Measurements from ENCODE around the gene OR52E5.

Gene OR52E5

DNA sequence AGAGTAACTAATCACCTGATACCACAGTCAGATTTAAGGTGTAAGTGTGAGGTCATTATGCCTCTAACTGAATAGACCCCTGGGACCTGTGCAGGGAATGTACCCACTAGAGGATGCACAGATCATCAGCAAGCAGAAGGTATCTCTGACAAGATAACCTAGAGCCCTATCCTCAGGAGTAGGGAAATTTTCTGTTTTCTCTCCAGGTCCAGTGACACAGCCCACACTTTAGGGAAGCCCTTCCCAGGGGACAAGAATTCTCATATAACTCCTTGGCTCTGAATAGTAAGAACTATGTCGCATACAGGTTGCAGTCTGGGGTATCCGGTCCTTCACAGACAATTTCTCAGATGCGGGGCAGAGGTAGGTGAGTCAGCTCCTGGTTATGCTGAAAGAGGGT, at the start of gene OR52E5:
TSS of gene OR52E5 (plus strand) at position 301 of the 400 bp plus-strand sequence. CDS start 7,569 bp downstream, outside the sequence.
- no peak for DNase-seq

DNA sequence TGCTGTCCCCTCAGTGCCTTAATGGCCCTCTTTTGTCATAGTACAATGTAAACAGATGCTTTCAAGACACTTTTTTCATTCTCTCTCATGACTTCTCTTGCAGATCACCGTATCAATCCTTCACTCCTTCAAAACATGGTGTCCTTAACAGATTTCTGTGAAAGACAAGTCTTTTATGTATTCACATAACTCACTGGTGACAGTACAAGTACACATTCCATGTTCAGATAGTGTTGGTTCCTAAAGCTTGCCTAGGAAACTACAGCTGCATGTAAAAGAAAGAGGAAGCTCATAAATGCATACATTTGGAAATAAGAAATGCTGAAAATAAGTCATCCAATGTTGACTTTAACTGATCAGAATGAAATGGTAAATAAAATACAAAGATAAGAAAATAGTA, 46.3 kb upstream of the OR52E5 start:
- DNase-seq: no peak

DNA sequence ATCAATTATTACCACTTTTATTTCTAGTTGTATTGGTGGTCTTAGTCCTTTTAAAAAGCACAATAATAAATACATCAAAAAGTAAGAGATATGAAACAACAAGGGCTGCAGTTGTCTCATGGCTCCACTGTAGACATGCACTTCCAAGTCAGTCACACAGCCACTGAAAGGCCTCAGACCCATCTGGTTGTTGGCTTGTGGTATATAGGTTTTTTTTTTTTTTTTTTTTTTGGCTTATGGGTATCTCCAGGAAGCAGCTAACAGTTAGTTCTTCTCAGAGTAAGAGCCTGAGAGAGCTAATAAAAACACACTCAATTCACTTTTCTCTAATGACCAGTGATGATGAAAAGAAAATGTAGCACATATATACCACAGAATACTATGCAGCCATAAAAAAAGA, 45.3 kb upstream of the OR52E5 start:
- DNase-seq: no peak

DNA sequence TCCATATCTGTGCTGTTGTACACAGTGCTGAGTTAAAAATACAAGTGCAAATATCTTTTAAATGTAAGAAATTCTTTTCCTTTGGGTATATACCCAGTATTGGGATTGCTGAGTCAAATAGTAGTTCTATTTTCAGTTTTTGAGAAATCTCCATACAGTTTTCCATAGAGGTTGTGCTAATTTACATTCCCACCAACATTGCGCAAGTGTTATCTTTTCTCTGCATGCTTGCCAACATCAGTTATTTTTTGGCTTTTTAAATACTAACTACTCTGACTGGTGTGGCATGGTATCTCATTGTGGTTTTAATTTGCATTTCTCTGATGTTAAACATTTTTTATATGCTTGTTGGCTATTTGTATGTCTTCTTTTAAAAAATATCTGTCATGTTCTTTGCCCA, 42.0 kb upstream of the OR52E5 start:
- DNase-seq: no peak

DNA sequence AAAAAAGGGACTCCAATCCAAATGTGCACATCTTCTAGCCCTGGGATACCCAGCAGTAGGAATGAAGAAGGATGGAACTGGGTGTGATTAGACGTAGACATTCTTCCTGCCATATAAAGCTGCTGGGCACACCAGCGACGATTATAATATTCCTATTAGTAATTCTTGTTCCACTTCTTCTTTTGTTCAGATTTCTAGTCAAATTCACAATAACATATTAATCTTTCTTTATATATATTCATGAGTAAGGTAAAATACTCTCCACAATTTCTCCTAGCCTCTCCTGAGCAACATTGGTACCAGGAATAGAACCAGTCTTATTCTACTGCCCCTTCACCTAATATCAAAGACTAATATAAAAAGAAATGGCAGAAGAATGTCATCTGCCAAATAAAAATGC, 35.4 kb upstream of the OR52E5 start, which contains the start of gene OR52E8:
TSS of gene OR52E8 (minus strand) at position 101 of the 400 bp plus-strand sequence. CDS start at position 101, 0 bp downstream.
- DNase-seq: no peak

DNA sequence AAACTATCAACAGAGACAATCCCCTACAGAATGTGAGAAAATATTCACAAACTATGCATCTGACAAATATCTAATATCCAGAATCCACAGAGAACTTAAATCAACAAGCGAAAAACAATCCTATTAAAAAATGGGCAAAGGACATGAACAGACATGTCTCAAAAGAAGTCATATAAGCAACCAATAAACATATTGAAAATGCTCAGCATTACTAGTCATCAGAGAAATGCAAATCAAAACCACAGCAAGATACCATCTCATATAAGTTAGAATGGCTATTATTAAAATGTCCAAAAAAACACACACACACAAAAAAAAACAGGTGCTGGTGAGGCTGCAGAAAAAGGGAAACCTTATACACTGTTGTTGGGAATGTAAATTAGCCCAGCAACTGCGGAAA, 27.2 kb upstream of the OR52E5 start:
- DNase-seq: no peak

DNA sequence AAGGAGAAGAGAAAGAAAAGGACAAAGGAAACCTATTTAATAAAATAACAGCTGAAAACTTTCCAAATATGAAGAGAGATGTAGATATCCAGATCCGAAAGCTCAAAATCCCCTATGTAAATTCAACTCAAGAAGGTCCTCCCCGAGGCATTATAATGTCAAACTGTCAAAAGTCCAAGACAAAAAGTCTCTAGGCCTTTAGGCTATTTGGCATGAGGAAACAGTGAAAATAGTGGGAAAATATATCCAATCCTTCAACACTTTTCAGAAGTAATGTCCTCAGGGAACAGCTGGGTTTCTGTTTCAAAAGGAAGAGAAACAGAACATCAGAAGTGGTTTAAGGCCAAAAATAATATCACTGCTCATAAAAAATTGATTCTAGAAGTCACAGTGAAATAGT, 14.4 kb upstream of the OR52E5 start:
- DNase-seq: no peak

DNA sequence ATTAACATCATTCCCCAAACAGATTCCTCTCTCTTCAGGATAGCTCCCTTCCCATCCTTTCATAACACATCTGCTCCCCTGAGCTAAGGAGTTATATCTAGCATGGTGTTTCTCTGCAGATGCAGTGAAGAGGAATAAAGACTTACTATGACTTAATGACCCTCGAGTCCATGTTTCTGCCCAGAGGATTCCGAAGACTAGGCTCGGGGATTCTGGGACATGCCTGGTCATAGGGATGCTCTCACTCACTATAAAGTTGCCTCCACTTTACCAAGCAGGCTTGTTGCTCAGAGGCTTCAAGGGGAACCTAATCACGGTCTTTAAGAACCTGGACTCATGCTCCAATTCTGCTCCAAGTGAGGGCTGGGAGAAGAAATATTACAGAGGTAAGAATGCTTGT, 12.7 kb upstream of the OR52E5 start, which contains the start of gene OR52E4:
TSS of gene OR52E4 (plus strand) at position 301 of the 400 bp plus-strand sequence. CDS start 3,664 bp downstream, outside the sequence.
- DNase-seq: no peak

DNA sequence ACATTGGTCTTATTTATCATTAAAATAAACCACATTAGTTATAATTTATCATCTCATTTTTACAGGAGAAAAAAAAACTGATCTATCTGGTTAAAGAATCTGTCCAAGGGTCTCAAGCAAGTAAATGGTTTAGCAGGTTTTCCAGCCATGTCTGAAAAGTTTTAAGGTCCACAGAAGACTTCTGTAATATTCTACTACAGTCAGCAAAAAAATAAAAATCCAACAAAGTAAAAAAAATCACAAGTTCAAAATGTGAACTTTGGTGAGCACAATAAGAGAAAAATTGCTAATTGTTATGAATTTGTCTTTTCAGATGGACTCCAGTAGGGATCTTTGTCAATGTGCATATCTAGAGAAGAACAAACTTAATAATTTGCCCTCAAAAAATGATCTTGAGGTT, 11.3 kb upstream of the OR52E5 start:
- no peak for DNase-seq

DNA sequence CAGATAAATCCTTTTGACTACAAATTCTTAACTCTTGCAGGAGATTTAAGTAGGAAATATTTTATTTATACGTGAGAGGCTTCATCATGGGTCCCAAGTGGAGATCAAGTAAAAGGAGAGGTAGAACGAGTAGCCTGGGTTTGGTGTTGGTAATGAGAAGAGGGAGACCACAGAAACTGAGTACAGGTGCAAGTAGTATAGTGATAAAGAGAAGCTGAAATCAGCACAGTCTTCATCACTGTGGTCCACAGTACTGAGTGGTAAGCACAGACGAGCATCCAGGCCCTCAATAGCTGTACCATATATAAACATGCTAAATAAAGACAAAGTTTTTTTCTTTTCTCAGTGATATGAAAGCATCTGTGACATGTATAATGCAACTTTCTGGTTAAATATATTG, 5.8 kb upstream of the OR52E5 start:
- DNase-seq: no peak

DNA sequence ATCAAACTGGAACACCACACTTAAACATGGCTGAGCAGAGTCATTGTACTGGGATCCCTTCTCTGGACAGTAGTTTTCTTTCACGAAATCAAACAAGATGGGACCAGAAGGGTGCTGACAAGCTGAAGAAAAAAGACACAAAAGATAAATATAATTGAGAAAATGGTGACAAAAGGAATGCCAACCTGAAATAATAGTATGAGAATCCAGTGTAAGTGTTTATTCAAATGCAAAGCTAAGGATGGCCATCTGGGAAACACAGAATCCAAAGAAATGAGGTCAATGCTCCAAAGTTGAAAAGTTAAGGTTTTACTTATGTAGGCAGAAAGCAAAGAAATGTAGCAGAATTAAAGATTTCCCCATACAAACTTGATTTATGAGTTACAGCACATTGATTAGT, 5.3 kb upstream of the OR52E5 start:
- DNase-seq: no peak

DNA sequence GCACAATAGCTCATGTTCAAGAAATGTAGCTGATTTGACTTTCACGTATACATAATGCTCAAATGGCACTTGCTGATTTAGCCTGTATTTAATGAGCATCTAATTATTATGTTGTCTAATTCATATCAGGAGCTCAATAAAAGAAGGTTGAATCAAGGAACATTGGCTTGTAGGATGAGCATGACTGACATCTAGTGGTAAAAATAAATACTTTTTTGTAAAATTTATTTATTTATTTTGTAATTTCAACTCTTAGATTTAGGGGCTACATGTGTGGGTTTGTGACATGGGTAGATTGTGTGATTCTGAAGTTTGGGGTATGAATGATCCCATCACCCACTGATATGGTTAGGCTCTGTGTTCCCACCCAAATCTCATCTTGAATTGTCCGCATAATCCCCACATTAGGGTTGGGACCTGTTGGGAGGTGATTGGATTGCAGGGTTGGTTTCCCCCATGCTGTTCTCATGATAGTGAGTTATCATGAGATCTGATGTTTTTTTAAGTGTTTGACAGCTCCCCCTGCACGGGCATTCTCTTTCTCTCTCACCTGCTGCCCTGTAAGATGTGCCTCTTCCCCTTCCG, 1.7 kb upstream of the OR52E5 start:
- DNase-seq: no peak

DNA sequence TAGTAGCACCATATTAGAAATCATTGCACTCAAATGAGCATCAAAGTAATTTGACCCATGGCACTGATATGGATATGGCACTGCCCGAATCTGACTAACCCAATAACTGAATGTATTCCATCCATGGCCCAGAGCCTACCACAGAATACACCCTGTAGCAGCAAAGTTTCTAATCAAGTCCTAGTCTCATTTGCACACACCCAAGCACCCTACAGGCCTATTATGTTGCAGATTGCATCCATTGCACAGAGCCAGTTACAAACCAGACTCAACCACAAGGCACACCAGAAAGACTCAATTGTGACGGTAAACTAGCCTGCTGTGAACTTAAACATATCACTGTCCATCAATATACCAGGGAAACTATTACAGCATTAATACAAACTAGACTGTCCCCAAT, 6.5 kb downstream of the OR52E5 start:
- no peak for DNase-seq

DNA sequence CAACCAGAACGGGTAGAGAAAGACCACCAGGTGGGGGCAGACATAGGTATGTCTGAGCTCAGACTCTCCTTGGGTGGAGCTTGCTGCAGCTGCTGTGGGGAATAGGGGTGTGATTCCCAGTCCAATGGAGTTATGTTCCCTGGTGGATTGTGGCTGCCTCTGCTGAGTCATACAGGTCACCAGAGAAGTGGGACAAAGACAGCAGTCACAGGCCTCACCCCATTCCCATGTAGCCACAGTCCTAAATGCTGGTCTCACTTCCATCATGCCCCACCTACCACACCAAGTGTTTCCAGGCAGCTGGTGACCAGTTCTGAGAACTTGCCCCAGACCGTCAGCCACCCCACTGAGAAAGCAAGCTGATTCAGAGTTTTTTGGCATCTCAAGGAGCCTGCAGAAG, 17.5 kb downstream of the OR52E5 start:
- no peak for DNase-seq

DNA sequence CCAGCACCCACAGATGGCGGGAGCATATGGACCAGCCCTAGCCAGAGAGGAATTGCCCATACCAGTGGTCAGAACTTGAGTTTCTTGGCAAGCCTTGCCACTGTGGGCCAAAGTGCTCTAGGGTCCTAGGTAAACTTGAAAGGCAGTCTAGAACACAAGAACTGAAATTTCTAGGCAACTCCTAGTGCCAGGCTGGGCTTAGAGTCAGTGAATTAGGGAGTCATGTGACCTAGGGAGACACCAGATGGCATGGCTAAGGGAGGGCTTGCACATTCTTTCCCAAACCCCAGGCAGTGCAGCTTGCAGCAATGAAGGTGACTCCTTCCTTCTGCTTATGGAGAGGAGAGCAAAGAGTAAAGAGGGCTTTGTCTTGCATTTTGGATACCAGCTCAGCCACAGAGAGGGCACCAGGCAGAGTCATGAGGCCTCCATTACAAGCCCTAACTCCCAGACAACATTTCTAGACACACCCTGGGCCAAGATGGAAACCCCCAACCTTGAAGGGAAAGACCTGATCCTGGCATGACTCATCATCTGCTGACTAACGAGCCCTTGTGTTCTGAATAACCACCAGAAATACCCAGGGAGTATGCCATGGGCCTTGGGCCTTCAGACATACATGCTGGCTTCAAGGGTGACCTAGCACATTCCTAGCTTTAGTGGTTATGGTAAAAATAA, 29.9 kb downstream of the OR52E5 start:
- no peak for DNase-seq

DNA sequence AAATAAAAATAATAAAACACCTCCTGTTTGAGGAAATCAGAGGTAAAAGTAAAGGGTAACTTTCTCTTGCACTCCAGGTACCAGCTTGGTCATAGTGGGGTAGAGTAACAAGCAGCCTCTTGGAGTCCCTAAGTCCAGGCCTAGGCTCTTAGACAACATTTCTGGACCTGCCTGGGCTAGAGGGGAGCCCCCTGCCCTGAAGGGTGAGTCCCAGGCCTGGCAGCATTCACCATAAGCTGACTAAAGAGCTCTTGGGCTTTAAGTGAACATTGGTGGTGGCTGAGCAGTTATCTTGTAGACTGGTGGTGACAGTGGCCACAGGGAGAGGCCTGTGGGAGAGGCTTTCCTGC, 30.4 kb downstream of the OR52E5 start:
- DNase-seq: no peak

DNA sequence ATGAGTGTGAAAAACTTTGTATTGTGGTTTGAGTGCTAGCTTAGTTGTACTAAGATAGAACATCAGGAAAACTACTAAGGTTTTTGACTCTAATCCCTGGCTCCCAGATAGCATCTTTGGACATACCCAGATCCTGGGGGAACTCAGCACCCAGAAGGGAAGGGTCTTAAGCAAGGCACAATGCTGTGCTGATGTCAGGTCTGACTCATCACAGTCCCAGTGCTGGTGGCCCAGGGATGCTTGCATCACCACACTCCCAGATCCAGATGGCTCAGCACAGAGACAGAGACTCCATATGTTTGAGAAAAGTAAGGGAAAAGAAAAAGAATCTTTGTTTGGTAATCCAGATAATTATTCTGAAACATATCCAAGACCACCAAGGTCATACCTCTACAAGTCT, 30.8 kb downstream of the OR52E5 start:
- no peak for DNase-seq

DNA sequence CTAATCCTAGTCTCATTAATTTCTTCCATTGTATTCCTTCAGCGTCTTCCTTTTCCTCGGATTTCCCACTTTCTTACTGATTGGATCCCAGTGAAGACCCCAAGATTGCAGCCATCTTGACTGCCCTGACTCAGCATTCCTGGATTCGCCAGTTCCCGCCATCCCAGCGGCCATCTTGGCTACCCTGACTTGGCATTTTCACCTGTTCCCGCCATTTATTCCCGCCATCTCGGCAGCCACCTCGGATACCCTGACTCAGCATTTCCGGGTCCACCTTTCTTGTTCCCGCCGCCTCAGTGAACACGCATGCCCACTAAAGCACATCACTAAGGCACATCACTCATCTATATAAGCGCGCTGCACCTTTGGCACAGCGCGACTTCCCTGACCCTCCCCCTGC, 35.3 kb downstream of the OR52E5 start:
- DNase-seq: no peak

DNA sequence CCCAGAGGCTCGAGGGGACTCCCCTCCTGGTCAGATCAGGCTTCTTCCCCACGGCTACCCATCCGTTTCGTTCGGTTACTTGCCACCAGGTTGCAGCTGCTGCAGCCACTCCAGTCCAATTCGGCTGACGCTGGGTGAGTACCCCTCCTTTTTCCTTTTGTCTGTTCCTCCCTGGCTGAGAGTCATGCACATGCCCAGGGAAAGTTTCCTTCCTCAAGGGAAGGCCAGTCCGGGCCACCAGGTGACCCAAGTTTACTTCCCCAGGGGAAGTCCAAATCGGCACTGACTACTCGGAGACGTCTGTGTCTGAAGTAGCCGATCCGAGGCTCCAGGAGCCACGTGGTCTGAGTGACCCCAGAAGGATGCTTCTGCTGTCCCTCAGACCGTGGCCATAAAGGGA, 35.8 kb downstream of the OR52E5 start:
- DNase-seq: no peak

DNA sequence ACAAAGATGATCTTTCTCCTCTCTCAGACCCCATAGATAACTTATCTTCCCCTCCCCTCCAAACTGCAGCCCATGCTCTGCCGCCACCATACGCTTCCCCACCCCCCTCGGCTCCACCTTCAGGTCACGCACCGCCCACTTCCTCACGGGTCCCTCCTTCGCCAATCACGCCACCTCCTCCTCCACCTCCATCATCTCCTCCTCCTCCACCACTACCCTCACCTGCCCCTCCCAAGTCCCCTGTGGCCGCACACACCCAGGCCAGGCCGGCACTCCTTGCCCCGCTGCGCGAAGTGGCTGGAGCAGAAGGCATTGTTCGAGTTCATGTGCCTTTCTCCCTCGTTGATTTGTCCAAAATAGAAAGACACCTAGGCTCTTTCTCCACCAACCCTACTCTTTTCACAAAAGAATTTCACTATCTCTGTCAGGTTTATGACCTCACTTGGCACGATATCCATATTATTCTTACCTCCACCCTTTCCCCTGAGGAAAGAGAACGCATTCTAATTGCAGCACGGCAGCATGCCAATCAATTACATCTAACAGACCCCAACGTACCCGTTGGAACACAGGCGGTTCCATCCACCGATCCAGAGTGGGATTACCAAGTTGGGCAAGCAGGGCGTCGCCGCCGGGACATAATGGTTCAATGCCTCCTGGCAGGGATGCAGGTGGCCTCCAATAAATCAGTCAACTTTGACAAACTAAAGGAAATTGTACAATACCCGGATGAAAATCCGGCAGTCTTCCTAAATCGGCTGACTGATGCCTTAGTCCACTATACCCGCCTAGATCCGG, 36.8 kb downstream of the OR52E5 start:
- DNase-seq: no peak

DNA sequence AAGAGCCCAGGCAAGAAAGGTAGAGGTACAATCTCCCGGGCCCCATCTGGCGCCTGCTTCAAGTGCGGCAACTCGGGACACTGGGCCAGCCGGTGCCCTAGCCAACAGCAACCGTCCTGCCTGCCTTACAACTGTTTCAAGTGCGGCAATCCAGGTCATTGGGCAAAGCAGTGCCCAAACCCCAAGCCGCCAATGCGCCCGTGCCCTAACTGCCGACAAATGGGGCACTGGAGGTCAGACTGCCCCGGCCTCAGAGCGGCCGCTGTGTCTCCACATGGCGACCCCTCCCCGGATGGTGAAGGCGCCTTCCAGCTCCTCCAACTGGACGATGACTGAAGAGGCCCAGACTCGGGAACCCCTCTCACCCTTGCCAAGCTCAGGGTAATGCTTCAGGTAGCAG, 37.6 kb downstream of the OR52E5 start:
- no peak for DNase-seq

DNA sequence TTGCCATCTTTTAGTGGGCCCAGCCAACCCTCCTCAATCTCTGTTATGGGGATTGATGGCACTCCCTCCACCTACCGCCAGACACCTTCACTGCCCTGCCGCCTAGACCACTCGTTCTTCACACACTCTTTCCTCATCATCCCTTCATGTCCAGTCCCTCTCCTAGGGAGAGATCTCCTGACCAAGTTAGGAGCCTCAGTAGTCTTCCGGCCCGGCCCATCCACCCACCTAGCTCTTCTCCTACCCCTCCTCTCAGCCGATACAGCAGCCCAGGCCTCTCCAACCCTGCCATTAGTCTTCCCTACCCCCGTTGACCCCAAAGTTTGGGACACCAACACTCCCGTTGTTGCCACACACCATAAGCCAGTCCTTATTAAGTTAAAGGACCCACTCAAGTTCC, 38.1 kb downstream of the OR52E5 start:
- no peak for DNase-seq

DNA sequence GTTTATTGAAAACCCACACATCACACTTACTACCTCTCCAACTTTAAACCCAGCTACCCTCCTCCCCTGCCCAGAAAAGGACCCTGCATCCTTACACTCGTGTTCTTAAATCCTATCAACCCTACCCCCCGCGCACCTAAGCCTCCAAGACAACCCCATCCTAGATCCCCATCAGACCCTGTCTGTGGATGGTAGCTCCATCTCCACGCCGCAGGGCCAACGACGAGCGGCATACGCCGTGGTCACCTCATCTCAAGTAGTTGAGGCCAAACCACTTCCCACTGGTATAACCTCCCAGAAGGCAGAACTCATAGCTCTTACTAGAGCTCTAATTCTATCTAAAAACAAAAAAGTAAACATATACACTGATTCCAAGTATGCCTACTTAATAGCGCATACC, 39.7 kb downstream of the OR52E5 start:
- DNase-seq: no peak

DNA sequence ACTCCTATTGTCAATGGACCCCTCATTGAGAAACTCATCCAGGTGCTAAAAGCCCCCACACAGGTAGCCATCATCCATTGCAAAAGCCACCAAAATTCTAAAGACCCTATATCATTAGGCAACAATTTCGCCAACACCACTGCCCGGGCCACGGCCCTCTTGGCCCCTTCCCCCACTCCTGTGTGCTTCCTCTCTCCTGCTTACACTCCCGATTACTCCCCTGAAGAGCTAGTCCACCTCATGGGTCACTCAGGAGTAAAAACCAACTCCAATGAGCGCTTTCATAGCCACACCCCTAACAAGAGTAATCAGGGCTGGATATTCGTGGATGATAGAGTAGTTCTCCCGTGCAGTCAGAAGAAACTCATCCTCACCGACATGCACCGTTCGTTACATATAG, 40.1 kb downstream of the OR52E5 start:
- DNase-seq: no peak

All from SHP77 treated with DMSO at 0.1 percent for 48 hours (cell line).